Neuronal stem cell (in vitro differentiated cells): ENCODE results near the gene CLMN.

Experiments used
- DNase-seq: peaks from one replicate; pipeline ENCODE4 v3.0.0-alpha.2; 2013; ENCODE audit warnings: low spot score
- H2AFZ ChIP-seq: one replicate; pipeline ENCODE4 v1.6.1; 2013; ENCODE audit warnings: mild to moderate bottlenecking, low read length, inconsistent platforms
- H2AK5ac ChIP-seq: 2 replicates; pipeline ENCODE4 v1.6.1; 2013; ENCODE audit warnings: low read depth, mild to moderate bottlenecking, inconsistent platforms, low read length, moderate library complexity, mixed read lengths
- H2BK120ac ChIP-seq: 2 replicates; pipeline ENCODE4 v1.6.1; 2013; ENCODE audit warnings: low read depth, mild to moderate bottlenecking, inconsistent platforms, low read length, moderate library complexity, mixed read lengths
- H2BK12ac ChIP-seq: one replicate; pipeline ENCODE4 v1.6.1; 2013; ENCODE audit warnings: low read length, inconsistent platforms
- H2BK15ac ChIP-seq: 2 replicates; pipeline ENCODE4 v1.6.1; 2013; ENCODE audit warnings: mild to moderate bottlenecking, low read length, inconsistent platforms, mixed read lengths
- H2BK5ac ChIP-seq: one replicate; pipeline ENCODE4 v1.6.1; 2013; ENCODE audit warnings: inconsistent platforms, mild to moderate bottlenecking, low read length, moderate library complexity
- H3K14ac ChIP-seq: one replicate; pipeline ENCODE4 v1.6.1; 2013; ENCODE audit warnings: low read length, inconsistent platforms
- H3K18ac ChIP-seq: 2 replicates; pipeline ENCODE4 v1.6.1; 2013; ENCODE audit warnings: low read length, inconsistent platforms
- H3K23ac ChIP-seq: 2 replicates; pipeline ENCODE4 v1.6.1; 2013; ENCODE audit warnings: low read depth, mild to moderate bottlenecking, mixed read lengths, low read length, inconsistent platforms; ENCODE audit not compliant: poor library complexity
- H3K27ac ChIP-seq: replicated peaks from 3 replicates; pipeline ENCODE4 v1.5.1; 2013; ENCODE audit warnings: low read length, inconsistent platforms
- H3K27me3 ChIP-seq, 3 experiments: 2 replicates each; pipeline ENCODE4 v1.6.1; 2013; ENCODE audit warnings: low read length in 3 of 3, mild to moderate bottlenecking in 2 of 3, inconsistent platforms in 1 of 3, low read depth in 1 of 3, mixed read lengths in 1 of 3, moderate library complexity in 1 of 3; ENCODE audit not compliant: control insufficient read depth in 3 of 3, insufficient read depth in 3 of 3
- H3K36me3 ChIP-seq, 2 donors: replicated peaks in 1 of 2; 2 replicates each; pipeline ENCODE4 v1.6.1; 2013; ENCODE audit warnings: low read length in 2 of 2; ENCODE audit not compliant: control insufficient read depth in 2 of 2, insufficient read depth in 2 of 2
- H3K4ac ChIP-seq: 2 replicates; pipeline ENCODE4 v1.6.1; 2013; ENCODE audit warnings: inconsistent platforms, mild to moderate bottlenecking, low read length, moderate library complexity
- H3K4me1 ChIP-seq, 2 donors: 1 replicate in 1 of 2; 2 replicates in 1 of 2; pipeline ENCODE4 v1.6.1; 2013; ENCODE audit warnings: low read length in 2 of 2, low read depth in 1 of 2; ENCODE audit not compliant: control insufficient read depth in 2 of 2, insufficient read depth in 1 of 2
- H3K4me2 ChIP-seq: one replicate; pipeline ENCODE4 v1.6.1; 2013; ENCODE audit warnings: mild to moderate bottlenecking, low read length, inconsistent platforms; ENCODE audit not compliant: insufficient read depth, poor library complexity, severe bottlenecking
- H3K4me3 ChIP-seq, 2 donors: 2 replicates each; pipeline ENCODE4 v1.5.1; 2013; ENCODE audit warnings: low read length in 2 of 2, mild to moderate bottlenecking in 2 of 2, inconsistent platforms in 1 of 2, moderate library complexity in 1 of 2
- H3K79me1 ChIP-seq: one replicate; pipeline ENCODE4 v1.6.1; 2013; ENCODE audit warnings: low read depth, mild to moderate bottlenecking, inconsistent platforms, low read length, moderate library complexity
- H3K9ac ChIP-seq: one replicate; pipeline ENCODE4 v1.6.1; 2013; ENCODE audit warnings: mild to moderate bottlenecking, low read depth, low read length, inconsistent platforms; ENCODE audit not compliant: poor library complexity
- H3K9me3 ChIP-seq, 2 donors: replicated peaks in 1 of 2; 2 replicates each; pipeline versions ENCODE3 to v1.6.1; 2013; ENCODE audit warnings: low read length in 2 of 2, mild to moderate bottlenecking in 2 of 2, inconsistent platforms in 1 of 2, low read depth in 1 of 2, mixed read lengths in 1 of 2, moderate library complexity in 1 of 2; ENCODE audit not compliant: control insufficient read depth in 2 of 2, insufficient read depth in 1 of 2
- H4K8ac ChIP-seq: one replicate; pipeline ENCODE4 v1.6.1; 2013; ENCODE audit warnings: low read depth, mild to moderate bottlenecking, inconsistent platforms, low read length, moderate library complexity
- H4K91ac ChIP-seq: one replicate; pipeline ENCODE4 v1.6.1; 2013; ENCODE audit warnings: low read length, low read depth, mild to moderate bottlenecking, inconsistent platforms; ENCODE audit not compliant: poor library complexity
- WGBS, 2 donors: extraction: QIAGEN DNeasy Blood & Tissue Kit; methylation state at CpG; one replicate each; pipeline ENCODE4 v1.1.7; 2013; ENCODE audit warnings: missing lambda C conversion rate in 2 of 2, mixed read lengths in 1 of 2; ENCODE audit not compliant: insufficient read length in 2 of 2, insufficient replicate concordance in 1 of 2; ENCODE audit errors: extremely low coverage in 2 of 2; 5-methylcytosine and 5-hydroxymethylcytosine counted together

The CLMN gene

GRCh38 chr14:95353007-95353406 is 33.3 kb upstream of the CLMN start:
- Histone ChIP-seq H3K9ac (no peak overlapping the region), H3K27me3 (no peaks in the 10 kb centered on the region), H3K36me3 (no peaks in the 10 kb centered on the region), H3K4me1 (no peaks in the 10 kb centered on the region), H3K27ac (no peak overlapping the region), H2BK120ac (no peak overlapping the region), H3K14ac (no peak overlapping the region), H3K4ac (no peak overlapping the region), H2BK15ac (no peak overlapping the region), H2AFZ (no peak overlapping the region), H3K23ac (no peak overlapping the region), H3K4me2 (no peak overlapping the region), H2BK5ac (no peak overlapping the region), H2AK5ac (no peak overlapping the region), H3K9me3 (no peaks in the 10 kb centered on the region), H4K91ac (no peak overlapping the region), H3K79me1 (no peaks in the 10 kb centered on the region), H3K4me3 (no peak overlapping the region), H4K8ac (no peak overlapping the region), H2BK12ac (no peak overlapping the region), H3K18ac (no peak overlapping the region)
- WGBS, 2 donors: no CpG with 5 or more reads among the region's 1 CpG
- DNase-seq: no peak

- H3K27ac ChIP-seq: no peak overlapping the region
- H2AFZ ChIP-seq: no peak overlapping the region
- H3K27me3 ChIP-seq: no peaks in the 10 kb centered on the region
- no peak overlapping the region for H3K4me2 ChIP-seq
- no peak overlapping the region for H2BK5ac ChIP-seq
- H2BK15ac ChIP-seq: no peak overlapping the region
- H3K9me3 ChIP-seq: no peaks in the 10 kb centered on the region
- no peak overlapping the region for H3K18ac ChIP-seq
- no peak overlapping the region for H3K9ac ChIP-seq
- no peak overlapping the region for H4K8ac ChIP-seq
- no peak overlapping the region for H2BK120ac ChIP-seq
- no peak overlapping the region for H3K4me3 ChIP-seq
- H2BK12ac ChIP-seq: no peak overlapping the region
- H3K23ac ChIP-seq: no peak overlapping the region
- H3K36me3 ChIP-seq: no peaks in the 10 kb centered on the region
- H3K14ac ChIP-seq: no peak overlapping the region
- H2AK5ac ChIP-seq: no peak overlapping the region
- no peaks in the 10 kb centered on the region for H3K79me1 ChIP-seq
- no peak overlapping the region for H3K4ac ChIP-seq
- DNase-seq: no peak
- H4K91ac ChIP-seq: no peak overlapping the region
- no CpG with 5 or more reads among the region's 5 CpGs for WGBS, 2 donors
- H3K4me1 ChIP-seq: no peaks in the 10 kb centered on the region
Observed at GRCh38 chr14:95352481-95352880, 32.8 kb upstream of the CLMN start.

GRCh38 chr14:95349241-95349640 is 29.5 kb upstream of the CLMN start:
- Histone ChIP-seq H3K9ac (no peak overlapping the region), H4K91ac (no peak overlapping the region), H2BK120ac (no peak overlapping the region), H3K4me2 (no peak overlapping the region), H3K27me3 (peaks cover 0 to 4% (median 0%) of the 10 kb centered on the region in 3 experiments), H2AFZ (no peak overlapping the region), H2BK12ac (no peak overlapping the region), H3K36me3 (no peaks in the 10 kb centered on the region), H2BK15ac (no peak overlapping the region), H3K4ac (no peak overlapping the region), H3K14ac (no peak overlapping the region), H3K18ac (no peak overlapping the region), H2BK5ac (no peak overlapping the region), H2AK5ac (no peak overlapping the region), H3K4me1 (peaks cover 0 to 2% of the 10 kb centered on the region in 2 donors), H3K4me3 (no peak overlapping the region), H3K27ac (no peak overlapping the region), H3K23ac (no peak overlapping the region), H4K8ac (no peak overlapping the region), H3K79me1 (no peaks in the 10 kb centered on the region), H3K9me3 (no peaks in the 10 kb centered on the region)
- WGBS, 2 donors: no CpG with 5 or more reads among the region's 6 CpGs
- no peak for DNase-seq

GRCh38 chr14:95348395-95349080 is 28.8 kb upstream of the CLMN start:
- H3K4me3 ChIP-seq: no peak overlapping the region
- H3K27me3 ChIP-seq: peaks cover 0 to 4% (median 0%) of the 10 kb centered on the region in 3 experiments
- H3K23ac ChIP-seq: no peak overlapping the region
- H3K18ac ChIP-seq: no peak overlapping the region
- no peak overlapping the region for H2AK5ac ChIP-seq
- H3K27ac ChIP-seq: no peak overlapping the region
- peaks cover 0 to 2% of the 10 kb centered on the region in 2 donors for H3K4me1 ChIP-seq
- H2BK5ac ChIP-seq: no peak overlapping the region
- H2BK120ac ChIP-seq: no peak overlapping the region
- no peak for DNase-seq
- no peak overlapping the region for H3K9ac ChIP-seq
- no peak overlapping the region for H3K4ac ChIP-seq
- no peaks in the 10 kb centered on the region for H3K79me1 ChIP-seq
- H3K14ac ChIP-seq: no peak overlapping the region
- no peak overlapping the region for H3K4me2 ChIP-seq
- H3K9me3 ChIP-seq: no peaks in the 10 kb centered on the region
- no peak overlapping the region for H2BK12ac ChIP-seq
- no CpG with 5 or more reads among the region's 10 CpGs for WGBS, 2 donors
- no peak overlapping the region for H2AFZ ChIP-seq
- H2BK15ac ChIP-seq: no peak overlapping the region
- no peak overlapping the region for H4K8ac ChIP-seq
- no peak overlapping the region for H4K91ac ChIP-seq
- no peaks in the 10 kb centered on the region for H3K36me3 ChIP-seq
